Thyroid gland (tissue), 4 donors: ENCODE data around the gene TSPAN7.

ENCODE experiments used
- POLR2A ChIP-seq, 2 donors: fragments of 450-650 bp; IDR thresholded peaks; one replicate each; pipeline ENCODE4 v1.6.1; 2017; ENCODE audit warnings: antibody characterized with exemption in 2 of 2, mild to moderate bottlenecking in 2 of 2, moderate library complexity in 1 of 2
- TF ChIP-seq, protein P1 (sequence below), 6 experiments: fragments of 200-600 bp in 3 of 6; fragments of 450-650 bp in 3 of 6; sonication (generic) in 3 of 6; IDR thresholded peaks; one replicate each; pipeline ENCODE4 v1.5.1; 2016 to 2019; ENCODE audit warnings: antibody characterized with exemption in 6 of 6, mild to moderate bottlenecking in 2 of 6, inconsistent platforms in 1 of 6, moderate library complexity in 1 of 6

DNA sequence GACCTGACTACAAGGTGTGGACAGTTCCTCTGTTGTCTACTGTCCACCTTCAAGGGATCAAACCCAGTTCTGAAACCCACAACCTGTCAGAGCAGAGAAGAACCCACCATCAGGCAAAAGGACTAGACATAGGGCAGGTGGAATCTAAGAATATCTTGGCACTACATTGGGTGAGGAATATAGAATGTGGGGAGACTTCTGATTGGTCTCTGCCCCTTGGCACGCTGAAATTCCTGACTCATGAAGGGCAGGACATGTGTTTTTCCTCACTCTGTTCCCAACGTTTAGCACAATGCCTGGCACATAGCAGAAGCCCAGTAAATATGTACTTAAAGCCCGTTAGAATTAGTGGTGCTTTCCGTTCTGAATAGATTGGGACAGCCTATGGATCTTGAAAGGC lies 59.3 kb downstream of the TSPAN7 start:
- TF ChIP-seq POLR2A (IDR thresholded peaks at IDR 0.05), result no peak
- TF ChIP-seq, protein P1, sequence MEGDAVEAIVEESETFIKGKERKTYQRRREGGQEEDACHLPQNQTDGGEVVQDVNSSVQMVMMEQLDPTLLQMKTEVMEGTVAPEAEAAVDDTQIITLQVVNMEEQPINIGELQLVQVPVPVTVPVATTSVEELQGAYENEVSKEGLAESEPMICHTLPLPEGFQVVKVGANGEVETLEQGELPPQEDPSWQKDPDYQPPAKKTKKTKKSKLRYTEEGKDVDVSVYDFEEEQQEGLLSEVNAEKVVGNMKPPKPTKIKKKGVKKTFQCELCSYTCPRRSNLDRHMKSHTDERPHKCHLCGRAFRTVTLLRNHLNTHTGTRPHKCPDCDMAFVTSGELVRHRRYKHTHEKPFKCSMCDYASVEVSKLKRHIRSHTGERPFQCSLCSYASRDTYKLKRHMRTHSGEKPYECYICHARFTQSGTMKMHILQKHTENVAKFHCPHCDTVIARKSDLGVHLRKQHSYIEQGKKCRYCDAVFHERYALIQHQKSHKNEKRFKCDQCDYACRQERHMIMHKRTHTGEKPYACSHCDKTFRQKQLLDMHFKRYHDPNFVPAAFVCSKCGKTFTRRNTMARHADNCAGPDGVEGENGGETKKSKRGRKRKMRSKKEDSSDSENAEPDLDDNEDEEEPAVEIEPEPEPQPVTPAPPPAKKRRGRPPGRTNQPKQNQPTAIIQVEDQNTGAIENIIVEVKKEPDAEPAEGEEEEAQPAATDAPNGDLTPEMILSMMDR (IDR thresholded peaks at IDR 0.05), result no peak
